Spleen (tissue), 11 donors: ENCODE data around the gene ESYT3. TPM values are rescaled to one million over a fixed set of nuclear protein-coding genes. Genes with fewer than 3 reads are reported as not detected.
A peak's percentile ranks its signal among the peaks of the same experiment; 100 is the strongest.
"Not testable (repeated sequence)": the region's sequence is repeated elsewhere in the genome, so short reads cannot be mapped to it uniquely, and the experiment has no call there.

Experiments used
- DNase-seq: peaks from one replicate; pipeline ENCODE4 v3.0.0-alpha.2; 2020
- H3K27ac ChIP-seq, 8 donors: fragments of 200-600 bp; sonication (generic) in 7 of 8; 1 replicate in 4 of 8; 2 replicates in 4 of 8; pipeline versions ENCODE4 v1.5.0 to v1.8.0; 2016 to 2021; ENCODE audit warnings: inconsistent platforms in 4 of 8, mild to moderate bottlenecking in 4 of 8, moderate library complexity in 1 of 8
- H3K27me3 ChIP-seq, 7 donors: fragments of 200-600 bp; sonication (generic) in 6 of 7; replicated peaks in 1 of 7; 1 replicate in 4 of 7; 2 replicates in 3 of 7; pipeline versions ENCODE4 v1.5.0 to v1.8.0; 2016 to 2021; ENCODE audit warnings: inconsistent platforms in 3 of 7, mild to moderate bottlenecking in 1 of 7
- H3K36me3 ChIP-seq, 6 donors: fragments of 200-600 bp; sonication (generic) in 5 of 6; 1 replicate in 4 of 6; 2 replicates in 2 of 6; pipeline versions ENCODE4 v1.5.0 to v1.8.0; 2016 to 2021; ENCODE audit warnings: inconsistent platforms in 2 of 6
- H3K4me1 ChIP-seq, 6 donors: fragments of 200-600 bp; sonication (generic) in 5 of 6; 1 replicate in 3 of 6; 2 replicates in 3 of 6; pipeline versions ENCODE4 v1.5.0 to v1.8.0; 2016 to 2021; ENCODE audit warnings: inconsistent platforms in 3 of 6
- H3K4me3 ChIP-seq, 8 donors: fragments of 200-600 bp; sonication (generic) in 7 of 8; 1 replicate in 4 of 8; 2 replicates in 4 of 8; pipeline versions ENCODE4 v1.5.0 to v1.8.0; 2016 to 2021; ENCODE audit warnings: inconsistent platforms in 4 of 8, mild to moderate bottlenecking in 4 of 8, moderate library complexity in 2 of 8
- H3K9me3 ChIP-seq, 8 donors: fragments of 200-600 bp; sonication (generic) in 7 of 8; 1 replicate in 4 of 8; 2 replicates in 4 of 8; pipeline versions ENCODE4 v1.5.0 to v1.8.0; 2016 to 2021; ENCODE audit warnings: inconsistent platforms in 4 of 8
- CTCF ChIP-seq, 11 experiments: fragments of 200-600 bp in 7 of 11; fragments of 450-650 bp in 4 of 11; sonication (generic) in 4 of 11; IDR thresholded peaks in 8 of 11; conservative IDR thresholded peaks in 3 of 11; 1 replicate in 7 of 11; 2 replicates in 4 of 11; pipeline versions ENCODE4 v1.4.0 to v1.8.0; 2016 to 2021; ENCODE audit warnings: antibody characterized with exemption in 11 of 11, inconsistent platforms in 4 of 11, mild to moderate bottlenecking in 1 of 11
- POLR2A ChIP-seq, 3 donors: fragments of 450-650 bp; IDR thresholded peaks; one replicate each; pipeline ENCODE4 v1.5.1; 2017; ENCODE audit warnings: antibody characterized with exemption in 3 of 3, mild to moderate bottlenecking in 1 of 3
- POLR2AphosphoS5 ChIP-seq, 3 donors: sonication (generic); formaldehyde crosslinking; IDR thresholded peaks; one replicate each; pipeline ENCODE4 v1.5.1; 2017; ENCODE audit warnings: antibody characterized with exemption in 3 of 3
- WGBS, 5 donors: extraction: QIAGEN DNeasy Blood & Tissue Kit in 3 of 5; methylation state at CpG; one replicate each; pipeline versions ENCODE4 v1.1.5 to v1.1.7; 2013 to 2018; 5-methylcytosine and 5-hydroxymethylcytosine counted together
- intact Hi-C: fragments of 100-400 bp; cut with DNase I; formaldehyde crosslinking; loops from one replicate; pipeline ENCODE4 v1.15.0; 2023; ENCODE audit warnings: low total_unique reads
- polyA plus RNA-seq, 3 donors: library from polyadenylated mRNA; stranded (reverse); fragments of 200-250 nt; gene quantifications; one replicate each; pipeline ENCODE4 v1.2.1, GENCODE V29; 2013
- total RNA-seq, 7 donors: library from RNA; depleted of rRNA in 3 of 7; stranded (reverse); fragments of >200 nt in 3 of 7; fragmentation: NEBNext Ultra II Directional in 4 of 7; extraction: Animal tissue kit (Norgen Biotek cat#: 25700) in 4 of 7; gene quantifications; one replicate each; pipeline versions ENCODE4 v1.1.0 to v1.2.1, GENCODE V29; 2016 to 2021
- donor health status: healthy with polysubstance abuse.
- donor health status: DM: no; HTN: no; CAD: no; lungs with moderate emphysema.
- donor health status: DM: no; HTN: no; CAD: no.
- donor health status: Bipolar disorder and iron deficiency.
- donor health status: healthy.
- donor health status: DM: no; HTN: no; CAD: no.
- donor health status: DM: yes; HTN: yes; CAD: no.

ESYT3 gene
- total and polyA plus RNA-seq, 10 donors, result 0.02 TPM; not detected in 9

DNA sequence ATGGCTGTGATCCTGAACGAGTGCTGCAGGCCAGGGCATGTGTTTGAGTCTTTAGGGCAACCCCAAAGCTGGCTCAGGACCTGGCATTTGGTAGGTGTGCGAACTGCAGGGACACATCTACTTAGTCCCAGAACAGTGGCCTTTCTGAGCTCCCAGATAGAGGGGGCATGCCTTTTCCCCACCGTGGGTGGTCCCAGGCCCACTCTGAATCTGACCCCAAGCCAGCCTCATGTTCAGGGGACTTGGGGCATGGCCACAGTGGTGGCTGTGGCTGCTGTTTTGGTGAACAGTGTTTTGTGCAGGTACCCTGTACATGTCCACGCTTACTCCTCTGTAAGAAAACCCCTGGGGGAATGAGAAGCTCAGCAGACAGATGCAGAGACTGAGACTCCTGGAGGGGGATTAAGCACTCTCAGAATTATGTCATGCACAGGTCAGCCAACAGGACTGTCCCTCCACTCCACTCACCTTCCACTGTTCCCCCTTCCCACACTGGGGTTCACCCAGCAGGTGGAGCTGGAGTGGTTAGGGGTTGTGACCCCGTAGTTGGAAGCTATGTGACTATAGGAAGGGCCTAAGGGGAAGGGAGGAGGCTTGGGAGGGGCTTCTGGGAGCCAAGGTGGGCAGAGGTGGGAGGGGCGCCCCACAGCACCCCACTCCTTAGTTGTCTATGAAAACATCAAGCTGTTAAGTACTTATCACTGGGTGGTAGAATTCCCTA lies 16.4 kb downstream of the ESYT3 start:
- no peak overlapping the region for H3K27ac ChIP-seq
- TF ChIP-seq POLR2A (IDR thresholded peaks at IDR 0.05) (no peak), CTCF (IDR thresholded peaks at IDR 0.05 in 8 of 11, conservative IDR thresholded peaks at IDR 0.05 in 3 of 11) (no peak), POLR2AphosphoS5 (IDR thresholded peaks at IDR 0.05) (no peak)
- WGBS, 5 donors, result 70 to 85% (median 75%) methylated on average over 3 to 6 of the region's 6 CpGs
- H3K27me3 ChIP-seq, result peaks cover 0 to 26% (median 0%) of the 10 kb centered on the region in 7 donors
- intact Hi-C loops, result no loop called here
- H3K4me1 ChIP-seq, result no peaks in the 10 kb centered on the region
- peak; percentile 51 for DNase-seq
- H3K36me3 ChIP-seq, result no peaks in the 10 kb centered on the region
- H3K4me3 ChIP-seq, result no peak overlapping the region
- no peaks in the 10 kb centered on the region for H3K9me3 ChIP-seq

- WGBS, 5 donors, result 87 to 91% (median 87%) methylated on average over 39 to 43 of the region's 43 CpGs
Measured at GRCh38 chr3:138451595-138452162, 17.3 kb downstream of the ESYT3 start.

DNA sequence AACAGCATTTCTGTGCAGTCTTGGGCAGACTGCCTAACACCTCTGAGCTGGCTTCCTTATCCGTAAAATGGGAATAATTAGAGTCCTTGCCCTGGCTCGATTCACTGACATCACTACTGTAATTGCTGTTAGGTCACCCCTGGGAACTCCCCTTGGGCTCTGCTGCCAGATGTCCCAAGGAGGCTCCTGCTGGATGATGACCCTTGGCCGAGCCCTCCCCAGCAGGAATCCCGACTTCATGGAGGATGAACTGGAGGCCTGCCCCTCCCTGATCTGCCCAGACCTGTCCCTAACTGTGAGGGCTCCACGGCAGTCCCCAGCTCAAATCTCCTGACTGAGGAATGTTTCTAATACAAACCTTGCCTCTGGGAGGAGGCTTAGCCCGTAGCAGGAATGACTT lies 18.0 kb downstream of the ESYT3 start:
- H3K27ac ChIP-seq, result no peak overlapping the region
- H3K4me3 ChIP-seq, result no peak overlapping the region
- DNase-seq, result peak; percentile 37
- H3K4me1 ChIP-seq, result no peaks in the 10 kb centered on the region
- WGBS, 5 donors, result 69 to 83% (median 77%) methylated on average over 6 of the region's 6 CpGs
- intact Hi-C loops, result no loop called here
- H3K36me3 ChIP-seq, result no peaks in the 10 kb centered on the region
- peaks cover 0 to 37% (median 0%) of the 10 kb centered on the region in 7 donors for H3K27me3 ChIP-seq
- H3K9me3 ChIP-seq, result no peaks in the 10 kb centered on the region
- TF ChIP-seq CTCF (IDR thresholded peaks at IDR 0.05 in 8 of 11, conservative IDR thresholded peaks at IDR 0.05 in 3 of 11) (no peak), POLR2AphosphoS5 (IDR thresholded peaks at IDR 0.05) (no peak), POLR2A (IDR thresholded peaks at IDR 0.05) (no peak)

More at GRCh38 chr3:138451595-138452162, 17.3 kb downstream of the ESYT3 start:
- no peaks in the 10 kb centered on the region for H3K4me1 ChIP-seq
- no peaks in the 10 kb centered on the region for H3K36me3 ChIP-seq
- no peak overlapping the region for H3K27ac ChIP-seq
- H3K4me3 ChIP-seq, result no peak overlapping the region
- intact Hi-C loops, result no loop called here
- peaks cover 0 to 34% (median 0%) of the 10 kb centered on the region in 7 donors for H3K27me3 ChIP-seq
- no peaks in the 10 kb centered on the region for H3K9me3 ChIP-seq
- DNase-seq, result peak; percentile 61
- TF ChIP-seq CTCF (IDR thresholded peaks at IDR 0.05 in 8 of 11, conservative IDR thresholded peaks at IDR 0.05 in 3 of 11) (no peak), POLR2A (IDR thresholded peaks at IDR 0.05) (no peak), POLR2AphosphoS5 (IDR thresholded peaks at IDR 0.05) (no peak)

- H3K27ac ChIP-seq, H3K4me3 ChIP-seq, H3K9me3 ChIP-seq, H3K4me1 ChIP-seq, intact Hi-C loops, H3K36me3 ChIP-seq: not testable (repeated sequence)
- peak; percentile 37 for DNase-seq
- H3K27me3 ChIP-seq, result peaks cover 0 to 48% (median 0%) of the 10 kb centered on the region in 7 donors
- 79 to 92% (median 87%) methylated on average over 8 of the region's 8 CpGs for WGBS, 5 donors
Measured at GRCh38 chr3:138453940-138454339, 19.5 kb downstream of the ESYT3 start.
